Umbilical cord (tissue), 2 donors: ENCODE data around the gene MFF. TPM values are rescaled to one million over a fixed set of nuclear protein-coding genes. Genes with fewer than 3 reads are reported as not detected.

Experiments
- DNase-seq: peaks from one replicate; pipeline ENCODE4 v3.0.0-alpha.2; 2015; ENCODE audit warnings: low spot score
- total RNA-seq: library from RNA; depleted of rRNA; stranded (reverse); fragments of >200 nt; gene quantifications from one replicate; pipeline ENCODE4 v1.2.3, GENCODE V29; 2014; ENCODE audit warnings: low replicate concordance; ENCODE audit not compliant: insufficient read depth

The MFF gene
- 94.6 TPM for total RNA-seq

- DNase-seq: peak; percentile 95
Observed at GRCh38 chr2:227324995-227325838, at the start of gene MFF. MFF (plus strand) TSS chr2:227325251; CDS start chr2:227330666, 5,415 bp downstream.

- no peak for DNase-seq
Observed at GRCh38 chr2:227280895-227281294, 44.2 kb upstream of the MFF start.

GRCh38 chr2:227285741-227286236 lies 39.3 kb upstream of the MFF start:
- DNase-seq: no peak

- DNase-seq: no peak
Observed at GRCh38 chr2:227287771-227288170, 37.3 kb upstream of the MFF start.

GRCh38 chr2:227292314-227292713 lies 32.7 kb upstream of the MFF start:
- DNase-seq: no peak

GRCh38 chr2:227293531-227293930 lies 31.5 kb upstream of the MFF start:
- DNase-seq: no peak

- no peak for DNase-seq
Observed at GRCh38 chr2:227295806-227296205, 29.2 kb upstream of the MFF start.

GRCh38 chr2:227296671-227297405 lies 28.2 kb upstream of the MFF start:
- DNase-seq: no peak

- no peak for DNase-seq
Observed at GRCh38 chr2:227301523-227301922, 23.5 kb upstream of the MFF start.

GRCh38 chr2:227308784-227309183 lies 16.3 kb upstream of the MFF start:
- no peak for DNase-seq

GRCh38 chr2:227310756-227311110 lies 14.3 kb upstream of the MFF start:
- no peak for DNase-seq

- no peak for DNase-seq
Observed at GRCh38 chr2:227311861-227312506, 13.1 kb upstream of the MFF start.

GRCh38 chr2:227312579-227312978 lies 12.5 kb upstream of the MFF start:
- DNase-seq: no peak

- no peak for DNase-seq
Observed at GRCh38 chr2:227313310-227313709, 11.7 kb upstream of the MFF start.

GRCh38 chr2:227317834-227318233 lies 7.2 kb upstream of the MFF start:
- no peak for DNase-seq

GRCh38 chr2:227320305-227321094 lies 4.6 kb upstream of the MFF start:
- DNase-seq: no peak

- no peak for DNase-seq
Observed at GRCh38 chr2:227322530-227323205, 2.4 kb upstream of the MFF start.

- no peak for DNase-seq
Observed at GRCh38 chr2:227323818-227324217, 1.2 kb upstream of the MFF start.

- DNase-seq: no peak
Observed at GRCh38 chr2:227324642-227324994, 433 bp upstream of the MFF start.

- peak; percentile 59 for DNase-seq
Observed at GRCh38 chr2:227325839-227326195, 766 bp downstream of the MFF start.

GRCh38 chr2:227326783-227327182 lies 1.7 kb downstream of the MFF start:
- DNase-seq: no peak
